SW 1271 (cell line): Measurements from ENCODE around the gene BCL7B.
"Not testable (repeated sequence)": the region's sequence is repeated elsewhere in the genome, so short reads cannot be mapped to it uniquely, and the experiment has no call there.

ENCODE experiments used
- DNase-seq, 2 experiments: peaks; one replicate each; lab custom pipeline; 2025; lab: John Stamatoyannopoulos, UW

Gene BCL7B

DNA sequence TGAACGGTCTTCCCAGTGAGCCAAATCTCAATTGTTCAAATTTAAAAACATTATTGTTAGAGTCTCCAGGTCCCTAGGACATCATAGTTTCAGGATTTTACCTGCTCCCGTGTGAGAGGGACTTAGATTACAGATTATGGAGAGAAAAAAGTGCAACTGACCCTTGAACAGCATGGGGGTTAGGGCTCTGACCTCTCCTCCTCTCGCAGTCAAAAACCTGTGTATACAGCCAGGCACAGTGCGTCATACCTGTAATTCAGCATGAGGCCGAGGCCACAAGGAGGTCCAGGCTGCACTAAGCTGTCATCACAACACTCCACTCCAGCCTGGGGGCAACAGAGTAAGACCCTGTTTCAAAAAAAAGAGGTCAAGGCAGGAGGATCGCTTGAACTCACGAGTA lies 60.9 kb downstream of the BCL7B start:
- DNase-seq: no peak

DNA sequence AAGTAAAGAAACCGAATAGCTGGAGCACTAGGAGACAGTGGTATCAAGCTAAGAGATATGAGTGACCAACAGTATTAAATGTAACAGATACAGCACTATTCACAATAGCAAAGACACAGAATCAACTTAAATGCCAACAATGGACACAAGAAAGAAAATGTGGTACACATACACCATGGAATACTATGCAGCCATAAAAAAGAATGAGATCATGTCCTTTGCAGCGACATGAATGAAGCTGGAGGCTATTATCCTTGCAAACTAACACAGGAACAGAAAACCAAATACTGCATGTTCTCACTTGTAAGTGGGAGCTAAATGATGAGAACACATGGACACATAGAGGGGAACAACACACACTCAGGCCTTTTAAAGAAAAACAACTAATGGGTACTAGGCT lies 62.0 kb downstream of the BCL7B start:
- not testable (repeated sequence) for DNase-seq

DNA sequence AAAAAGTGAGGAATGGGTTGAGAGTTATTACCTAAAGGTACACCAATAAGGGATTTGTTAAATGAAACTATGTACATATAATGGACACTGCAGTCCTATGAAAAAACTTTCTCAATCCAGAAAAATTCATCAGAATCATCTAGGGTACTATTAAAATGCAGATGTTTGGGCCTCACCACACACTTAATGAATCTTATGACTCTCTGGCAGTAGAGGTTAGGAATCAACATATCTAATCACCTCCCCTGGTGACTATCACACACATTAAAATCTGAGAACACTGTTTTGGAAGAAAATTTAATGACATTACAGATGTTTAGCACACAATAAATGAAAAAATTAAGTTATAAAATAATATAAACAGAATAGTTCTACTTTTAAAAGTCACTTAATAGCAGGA lies 67.5 kb downstream of the BCL7B start:
- DNase-seq: no peak

DNA sequence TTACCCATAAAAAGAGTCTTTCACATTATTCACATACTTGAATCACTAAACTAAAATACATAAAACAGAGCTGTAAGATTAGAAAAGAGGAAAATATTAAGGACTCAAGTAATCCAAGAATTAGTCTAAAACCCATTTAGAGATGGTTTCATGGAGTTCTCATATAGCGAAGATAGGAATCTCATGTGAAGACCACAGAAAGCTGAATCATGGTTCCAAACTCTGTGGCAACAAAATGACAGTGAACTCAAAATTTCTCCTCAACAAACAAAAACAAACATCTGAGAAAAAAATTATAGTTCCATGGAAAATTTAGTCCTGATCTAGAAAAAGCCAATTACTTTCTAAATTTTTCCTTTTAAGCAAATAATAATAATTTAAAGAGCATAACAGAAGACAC lies 70.0 kb downstream of the BCL7B start:
- DNase-seq: no peak
